ENCODE results near the gene UQCR11.
A peak's percentile ranks its signal among the peaks of the same experiment; 100 is the strongest.
"Not testable (repeated sequence)": the region's sequence is repeated elsewhere in the genome, so short reads cannot be mapped to it uniquely, and the experiment has no call there.

UQCR11 gene

GRCh38 chr19:1605236-1606137 lies at the start of gene UQCR11:
TSS of gene UQCR11 (minus strand) at chr19:1605462. CDS start at chr19:1605409, 53 bp downstream.
- DNase-seq: peak; percentile 96

GRCh38 chr19:1654178-1654792 lies 49.0 kb upstream of the UQCR11 start:
- no peak for DNase-seq

GRCh38 chr19:1653300-1653628 lies 48.0 kb upstream of the UQCR11 start:
- no peak for DNase-seq

- peak; percentile 99 for DNase-seq
Measured at GRCh38 chr19:1652471-1653299, 47.4 kb upstream of the UQCR11 start, which contains the start of gene TCF3. TSS of gene TCF3 (minus strand) at chr19:1652615. CDS start at chr19:1650248, 2,367 bp downstream.

- DNase-seq: peak; percentile 36
Measured at GRCh38 chr19:1651568-1652291, 46.5 kb upstream of the UQCR11 start.

- peak; percentile 62 for DNase-seq
Measured at GRCh38 chr19:1650650-1651567, 45.6 kb upstream of the UQCR11 start.

GRCh38 chr19:1649706-1650649 lies 44.7 kb upstream of the UQCR11 start:
- no peak for DNase-seq

- no peak for DNase-seq
Measured at GRCh38 chr19:1648920-1649541, 43.8 kb upstream of the UQCR11 start.

GRCh38 chr19:1648459-1648849 lies 43.2 kb upstream of the UQCR11 start:
- no peak for DNase-seq

- DNase-seq: no peak
Measured at GRCh38 chr19:1647501-1648458, 42.5 kb upstream of the UQCR11 start.

- DNase-seq: no peak
Measured at GRCh38 chr19:1646659-1647453, 41.6 kb upstream of the UQCR11 start.

GRCh38 chr19:1646149-1646548 lies 40.9 kb upstream of the UQCR11 start:
- no peak for DNase-seq

- no peak for DNase-seq
Measured at GRCh38 chr19:1645299-1645698, 40.0 kb upstream of the UQCR11 start.

- DNase-seq: no peak
Measured at GRCh38 chr19:1644070-1644469, 38.8 kb upstream of the UQCR11 start.

GRCh38 chr19:1640893-1641448 lies 35.7 kb upstream of the UQCR11 start:
- not testable (repeated sequence) for DNase-seq

- DNase-seq: no peak
Measured at GRCh38 chr19:1636325-1637236, 31.3 kb upstream of the UQCR11 start.

GRCh38 chr19:1634938-1635243 lies 29.6 kb upstream of the UQCR11 start:
- DNase-seq: no peak

Data from activated CD4-positive, alpha-beta T cell treated with anti-CD3 and anti-CD28 coated beads, Interleukin-2, Interleukin-6, amounts not matched to agents 100 ng/mL and 50 ng/mL, durations not matched to agents 16 hours and 8 hours (primary cell).